Non-pigmented ciliary epithelial cell (primary cell): ENCODE data around the gene PTGES3L.
"Not testable (repeated sequence)": the region's sequence is repeated elsewhere in the genome, so short reads cannot be mapped to it uniquely, and the experiment has no call there.

Experiments used
- DNase-seq: peaks from one replicate; pipeline ENCODE4 v3.0.0-alpha.2; 2010; ENCODE audit warnings: low read depth

Gene PTGES3L

DNA sequence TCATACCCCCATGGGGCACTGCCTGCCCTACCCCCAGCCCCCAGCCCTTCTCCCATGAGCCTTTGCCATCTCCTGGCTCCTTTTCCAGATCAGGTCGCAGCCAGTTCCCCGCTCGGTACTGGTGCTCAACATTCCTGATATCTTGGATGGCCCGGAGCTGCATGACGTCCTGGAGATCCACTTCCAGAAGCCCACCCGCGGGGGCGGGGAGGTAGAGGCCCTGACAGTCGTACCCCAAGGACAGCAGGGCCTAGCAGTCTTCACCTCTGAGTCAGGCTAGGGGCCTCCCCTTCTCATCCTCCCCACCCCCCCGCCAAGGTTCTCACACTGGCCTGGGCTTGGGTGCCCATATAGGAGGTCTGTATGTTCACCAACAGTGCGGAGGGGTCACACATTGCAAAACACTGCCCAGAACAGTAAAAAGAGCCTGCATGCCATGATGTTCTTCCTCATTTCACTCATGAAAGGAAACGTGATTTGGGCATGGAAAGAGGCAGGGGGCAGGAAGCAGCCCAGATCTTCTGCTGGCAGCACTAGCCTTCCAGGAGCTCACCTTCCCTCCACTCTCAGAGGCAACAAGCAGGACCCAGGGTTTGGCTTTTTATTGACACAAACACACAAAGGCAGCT lies 34.3 kb upstream of the PTGES3L start:
- no peak for DNase-seq

DNA sequence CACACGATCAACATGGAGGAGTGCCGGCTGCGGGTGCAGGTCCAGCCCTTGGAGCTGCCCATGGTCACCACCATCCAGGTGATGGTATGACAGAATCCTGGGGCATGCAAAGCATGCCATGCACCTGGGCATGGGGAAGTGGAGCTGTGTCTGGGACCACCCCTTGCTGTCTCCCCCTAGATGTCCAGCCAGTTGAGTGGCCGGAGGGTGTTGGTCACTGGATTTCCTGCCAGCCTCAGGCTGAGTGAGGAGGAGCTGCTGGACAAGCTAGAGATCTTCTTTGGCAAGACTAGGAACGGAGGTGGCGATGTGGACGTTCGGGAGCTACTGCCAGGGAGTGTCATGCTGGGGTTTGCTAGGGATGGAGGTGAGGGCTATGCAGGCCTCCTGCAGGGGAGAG lies 33.4 kb upstream of the PTGES3L start:
- no peak for DNase-seq

DNA sequence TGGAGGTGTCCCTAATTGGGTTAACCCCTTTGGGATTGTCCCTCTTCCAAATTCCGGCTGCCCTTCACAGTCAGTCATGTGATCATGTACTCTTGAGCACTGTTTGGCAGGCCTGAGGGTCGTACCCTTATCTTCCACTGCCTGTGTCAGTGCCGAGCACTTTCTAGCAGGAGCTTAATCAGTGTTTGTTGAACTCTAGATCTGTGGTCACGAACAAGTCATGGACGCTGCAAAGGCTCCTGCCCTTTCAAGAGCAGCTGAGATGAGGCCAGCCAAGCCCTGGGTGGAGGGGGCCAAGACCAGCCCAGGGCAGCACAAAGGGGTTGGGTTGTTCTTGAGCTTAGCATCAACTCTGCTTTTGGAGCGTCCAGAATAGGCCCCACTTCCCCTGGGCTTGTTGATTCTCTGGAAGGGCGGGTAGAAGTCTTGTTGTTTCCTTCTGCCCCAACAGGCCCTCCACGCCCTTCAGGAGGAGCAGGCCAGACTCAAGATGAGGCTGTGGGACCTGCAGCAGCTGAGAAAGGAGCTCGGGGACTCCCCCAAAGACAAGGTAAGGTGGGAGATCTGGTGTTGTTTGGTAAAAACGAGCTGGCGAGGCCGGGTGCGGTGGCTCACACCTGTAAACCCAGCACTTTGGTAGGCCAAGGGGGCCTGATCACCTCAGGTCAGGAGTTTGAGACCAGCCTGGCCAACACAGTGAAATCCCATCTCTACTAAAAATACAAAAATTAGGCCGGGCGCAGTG lies 32.0 kb upstream of the PTGES3L start:
- no peak for DNase-seq

DNA sequence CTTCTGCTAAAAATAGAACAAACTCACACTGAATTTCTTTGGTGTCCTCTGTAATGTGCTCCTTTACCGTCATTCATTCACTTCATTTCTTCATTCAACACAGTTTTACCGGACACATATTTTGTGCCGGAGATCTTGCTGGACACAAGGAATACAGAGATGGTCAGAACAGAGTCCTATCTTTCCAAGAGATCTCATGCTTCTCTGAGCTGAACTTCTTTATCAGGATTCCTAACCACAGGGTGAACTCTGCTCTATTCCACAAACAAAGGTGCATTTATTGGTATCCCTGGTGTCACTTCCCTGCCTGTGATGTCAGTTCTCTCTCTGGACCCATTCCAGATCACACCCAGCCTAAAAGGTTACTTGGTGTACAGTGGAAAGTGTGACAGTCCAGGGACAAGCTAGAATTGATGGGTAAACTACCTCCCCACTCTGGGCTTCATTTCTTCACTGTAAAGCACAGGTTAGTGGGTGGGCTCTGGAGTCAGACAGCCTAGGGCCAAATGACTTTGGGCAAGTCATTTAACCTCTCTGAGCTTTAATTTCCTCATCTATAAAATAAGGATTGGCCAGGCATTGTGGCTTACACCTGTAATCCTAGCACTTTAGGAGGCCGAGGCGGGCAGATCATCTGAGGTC lies 30.9 kb upstream of the PTGES3L start:
- no peak for DNase-seq

DNA sequence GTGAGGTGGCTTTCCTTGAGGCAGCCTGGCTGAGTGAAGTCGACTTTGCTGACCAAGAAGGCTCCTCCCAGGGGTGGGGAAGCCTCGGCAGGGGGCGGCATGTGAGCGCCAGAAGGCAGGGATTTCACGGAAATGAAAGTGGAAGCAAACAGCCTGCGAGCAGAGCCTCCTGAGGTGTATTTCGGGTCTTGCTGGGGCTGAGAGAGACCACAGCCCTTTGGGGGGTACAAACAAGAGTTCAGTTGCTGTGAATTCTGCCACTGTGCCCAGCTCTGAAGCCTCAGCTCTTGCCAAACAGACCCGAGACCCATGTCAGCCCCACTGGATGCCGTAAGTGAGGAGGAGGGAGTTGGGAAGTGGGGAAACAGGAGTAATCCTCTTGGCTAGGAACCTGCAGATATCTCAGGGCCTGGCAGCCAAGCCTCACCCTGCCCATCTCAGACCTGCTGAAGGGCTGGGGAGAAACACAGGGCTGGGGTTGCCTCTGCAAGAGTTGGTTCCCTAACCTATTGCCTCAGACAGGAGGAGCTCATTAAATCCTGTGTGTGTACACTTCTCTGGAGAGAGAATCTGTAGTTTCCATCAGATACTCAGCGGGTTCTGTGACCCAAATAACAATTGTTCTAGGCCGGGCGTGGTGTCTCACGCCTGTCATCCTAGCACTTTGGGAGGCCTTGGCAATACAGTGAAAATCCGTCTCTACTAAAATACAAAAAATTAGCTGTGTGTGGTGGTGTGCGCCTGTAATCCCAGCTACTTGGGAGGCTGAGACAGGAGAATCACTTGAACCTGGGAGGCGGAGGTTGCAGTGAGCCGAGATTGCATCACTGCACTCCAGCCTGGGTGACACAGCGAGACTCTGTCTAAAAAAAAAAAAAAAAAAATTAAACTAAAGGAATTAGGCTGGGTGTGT lies 27.0 kb upstream of the PTGES3L start, which contains the start of gene IFI35:
Gene IFI35, plus strand, starts transcription at position 146 of the 913 bp plus-strand sequence. Its CDS starts 164 bp downstream, at position 310.
- DNase-seq = peak; percentile 48

DNA sequence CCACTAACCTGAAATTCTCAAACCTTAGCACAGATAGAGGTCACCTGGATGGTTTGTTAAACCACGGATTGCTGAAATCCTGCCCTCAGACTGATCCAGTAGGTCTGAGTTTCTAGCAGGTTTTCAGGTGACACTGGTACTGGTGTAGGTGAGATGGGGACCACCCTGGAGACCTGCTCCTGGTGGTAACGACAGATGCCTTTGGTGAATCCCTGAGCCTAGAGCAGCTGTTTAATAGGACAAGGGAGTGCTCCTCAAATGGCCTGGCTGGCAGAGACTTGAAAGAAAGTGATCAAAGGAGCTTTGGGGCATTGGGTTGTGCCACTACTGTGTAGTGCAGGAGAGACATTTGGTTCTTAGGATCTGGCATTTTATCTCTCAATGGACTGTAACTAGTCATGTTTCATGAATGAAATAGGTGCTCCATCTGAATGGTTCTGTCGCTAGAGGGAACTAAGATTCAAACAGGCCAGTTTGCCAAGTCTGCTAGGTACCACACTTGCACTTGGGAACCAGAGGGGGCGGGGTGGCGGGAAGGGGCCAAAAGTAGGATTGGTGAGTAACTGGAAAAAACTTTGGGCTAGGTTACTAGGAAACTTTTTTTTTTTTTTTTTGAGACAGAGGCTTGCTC lies 23.8 kb upstream of the PTGES3L start:
- DNase-seq = no peak

DNA sequence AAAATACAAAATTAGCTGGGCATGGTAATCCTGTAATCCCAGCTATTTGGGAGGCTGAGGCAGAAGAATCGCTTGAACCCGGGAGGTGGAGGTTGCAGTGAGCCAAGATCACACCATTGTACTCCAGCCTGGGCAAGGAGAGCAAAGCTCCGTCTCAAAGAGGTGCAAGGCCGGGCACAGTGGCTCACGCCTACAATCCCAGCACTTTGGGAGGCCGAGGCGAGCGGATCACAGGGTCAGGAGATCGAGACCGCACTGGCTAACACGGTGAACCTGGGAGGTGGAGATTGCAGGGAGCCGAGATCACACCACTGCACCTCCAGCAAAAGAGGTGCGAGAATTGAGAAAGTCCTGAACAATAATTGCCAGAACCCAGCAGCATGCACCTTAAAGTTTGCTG lies 21.0 kb upstream of the PTGES3L start:
- DNase-seq = not testable (repeated sequence)

DNA sequence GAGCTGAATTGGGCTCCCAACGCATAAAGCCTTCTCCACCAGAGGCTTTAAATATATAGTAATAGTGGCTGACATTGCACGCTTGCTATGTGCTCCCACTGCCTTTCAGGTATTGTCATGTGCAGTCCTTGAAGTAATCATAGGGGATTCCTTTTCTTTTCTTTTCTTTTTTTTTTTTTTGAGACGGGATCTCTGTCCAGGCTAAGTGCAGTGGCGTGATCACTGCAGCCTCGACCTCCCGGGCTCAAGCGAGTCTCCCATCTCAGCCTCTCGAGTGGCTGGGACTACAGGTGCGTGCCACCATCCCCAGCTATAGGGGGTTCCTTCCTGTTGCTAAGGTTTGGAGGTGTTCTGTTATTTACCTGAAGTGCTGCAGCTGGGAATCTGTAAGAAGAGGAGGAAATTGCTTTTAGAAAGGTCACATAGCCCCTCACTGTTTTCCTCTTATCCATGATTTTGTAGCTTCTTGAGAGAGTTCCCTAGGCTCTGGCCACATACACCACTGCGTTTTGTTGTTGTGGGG lies 19.2 kb upstream of the PTGES3L start:
- DNase-seq = no peak

DNA sequence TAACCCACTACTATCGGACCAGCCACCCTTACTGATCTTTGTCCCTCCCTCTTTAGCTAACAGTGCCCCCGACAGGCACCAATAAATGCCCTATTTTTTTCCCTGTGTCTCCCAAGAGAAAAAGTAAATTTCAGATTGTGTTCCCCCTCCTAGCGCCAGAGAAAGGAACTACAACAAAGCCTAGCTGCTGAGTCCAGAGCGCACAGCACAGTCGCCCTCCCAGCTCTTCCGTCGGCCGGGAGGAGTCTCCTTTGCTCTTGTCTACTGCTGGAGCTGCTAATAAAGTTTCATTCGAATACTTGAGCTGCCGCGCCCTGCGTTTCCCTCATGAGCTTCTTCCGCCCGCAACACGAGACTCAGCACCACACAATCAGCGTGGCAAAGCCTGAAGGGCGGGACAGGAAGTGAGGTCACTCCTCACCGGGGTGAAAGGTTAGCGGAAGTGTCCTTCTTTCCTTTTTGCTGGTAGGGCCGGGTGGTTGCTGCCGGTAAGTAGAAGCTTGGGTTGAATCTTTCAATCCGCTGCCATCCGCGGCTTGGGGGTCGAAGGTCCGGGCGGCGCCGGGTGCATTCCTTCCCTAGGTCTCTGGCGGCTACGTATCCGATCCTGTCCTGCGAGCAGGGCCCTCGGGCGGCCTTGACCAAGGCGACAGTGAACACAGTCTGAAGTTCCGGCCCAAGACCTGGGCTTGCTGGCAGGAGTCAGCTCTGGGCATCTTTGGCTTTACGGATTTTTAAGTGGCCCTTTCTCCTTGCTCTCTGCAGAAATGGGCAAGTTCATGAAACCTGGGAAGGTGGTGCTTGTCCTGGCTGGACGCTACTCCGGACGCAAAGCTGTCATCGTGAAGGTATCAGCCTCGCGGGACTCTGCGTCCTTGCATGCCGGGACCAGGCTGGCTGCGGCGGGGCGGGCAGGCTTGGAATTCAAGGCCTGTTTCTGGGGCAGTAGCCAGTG lies 18.4 kb upstream of the PTGES3L start, which contains the start of gene RPL27:
Gene RPL27, plus strand, starts transcription at position 436 of the 955 bp plus-strand sequence. Its CDS starts 332 bp downstream, at position 768.
- peak; percentile 99 for DNase-seq

DNA sequence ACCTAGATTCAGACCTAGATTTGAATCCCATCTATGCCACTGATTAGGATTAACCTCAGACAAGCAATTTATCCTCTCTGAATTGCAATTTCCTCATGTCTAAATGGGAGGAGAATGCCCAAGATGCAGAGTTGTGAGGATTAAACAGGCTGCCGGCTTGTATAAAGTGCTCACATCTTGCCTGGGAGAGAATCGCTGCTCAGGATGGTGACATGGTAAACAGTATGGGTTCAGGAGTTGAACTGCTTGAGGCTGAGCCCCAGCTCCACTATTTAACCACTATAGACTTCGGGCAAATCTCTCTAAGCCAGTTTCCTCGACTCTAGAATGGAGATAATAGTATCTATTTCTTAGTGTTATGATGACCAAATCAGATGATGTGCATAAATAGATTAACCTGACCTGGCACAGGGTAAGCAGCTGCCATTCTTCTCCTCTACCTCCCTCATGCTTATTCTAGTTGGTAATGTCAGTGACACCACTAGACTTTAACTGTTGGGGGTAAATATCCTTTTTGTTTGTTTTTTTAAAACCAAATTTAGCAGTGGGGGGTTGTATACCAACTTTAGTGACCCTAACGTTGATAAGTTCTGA lies 17.6 kb upstream of the PTGES3L start:
- DNase-seq = no peak

DNA sequence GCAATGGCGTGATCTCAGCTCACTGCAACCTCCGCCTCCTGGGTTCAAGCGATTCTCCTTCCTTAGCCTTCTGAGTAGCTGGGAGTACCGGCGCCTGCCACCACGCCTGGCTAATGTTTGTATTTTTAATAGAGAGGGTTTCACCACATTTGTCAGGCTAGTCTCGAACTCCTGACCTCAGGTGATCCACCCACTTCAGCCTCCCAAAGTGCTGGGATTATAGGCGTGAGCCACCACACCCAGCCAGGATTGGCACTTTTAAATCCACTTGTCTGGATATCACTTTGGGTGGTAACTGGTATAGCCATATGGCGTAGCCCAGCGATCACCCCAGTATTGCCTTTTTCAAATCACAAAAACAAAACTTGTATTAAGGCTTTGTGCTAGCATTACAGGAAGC lies 14.0 kb upstream of the PTGES3L start:
- DNase-seq = not testable (repeated sequence)

DNA sequence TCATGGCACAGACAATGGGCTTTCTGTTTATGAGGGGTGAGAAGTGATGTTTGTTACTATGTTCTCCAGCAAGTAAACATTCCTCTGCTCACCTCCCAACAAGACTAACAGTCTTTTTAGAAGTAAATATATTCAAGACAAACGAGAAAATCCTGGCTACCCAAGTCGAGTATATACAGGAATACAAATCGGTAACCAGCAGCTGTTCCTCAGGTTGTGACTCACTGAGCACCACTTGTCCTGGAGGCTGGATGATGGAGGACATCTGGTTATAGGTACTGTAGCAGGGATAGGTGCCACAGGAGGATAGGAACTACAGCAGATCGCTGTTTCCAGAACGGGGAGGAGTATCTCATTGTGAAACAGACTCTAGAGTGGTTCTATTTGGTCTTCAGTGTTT lies 13.0 kb upstream of the PTGES3L start:
- no peak for DNase-seq

DNA sequence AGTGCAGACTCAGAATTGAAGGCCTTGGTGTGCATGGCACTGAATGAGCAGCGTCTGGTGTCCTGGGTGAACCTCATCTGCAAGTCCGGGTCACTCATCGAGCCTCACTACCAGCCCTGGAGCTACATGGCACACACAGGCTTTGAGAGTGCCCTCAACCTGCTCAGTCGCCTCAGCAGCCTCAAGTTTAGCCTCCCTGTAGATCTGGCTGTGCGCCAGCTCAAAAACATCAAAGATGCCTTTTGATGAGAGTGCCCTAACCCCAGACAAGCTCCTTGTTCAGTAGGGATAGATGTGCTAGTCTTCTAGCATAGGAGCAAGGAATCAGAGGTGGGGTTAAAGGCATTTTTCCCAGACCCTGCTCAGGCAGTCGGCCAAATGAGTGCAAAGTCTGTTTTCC lies 11.6 kb upstream of the PTGES3L start:
- DNase-seq = no peak

DNA sequence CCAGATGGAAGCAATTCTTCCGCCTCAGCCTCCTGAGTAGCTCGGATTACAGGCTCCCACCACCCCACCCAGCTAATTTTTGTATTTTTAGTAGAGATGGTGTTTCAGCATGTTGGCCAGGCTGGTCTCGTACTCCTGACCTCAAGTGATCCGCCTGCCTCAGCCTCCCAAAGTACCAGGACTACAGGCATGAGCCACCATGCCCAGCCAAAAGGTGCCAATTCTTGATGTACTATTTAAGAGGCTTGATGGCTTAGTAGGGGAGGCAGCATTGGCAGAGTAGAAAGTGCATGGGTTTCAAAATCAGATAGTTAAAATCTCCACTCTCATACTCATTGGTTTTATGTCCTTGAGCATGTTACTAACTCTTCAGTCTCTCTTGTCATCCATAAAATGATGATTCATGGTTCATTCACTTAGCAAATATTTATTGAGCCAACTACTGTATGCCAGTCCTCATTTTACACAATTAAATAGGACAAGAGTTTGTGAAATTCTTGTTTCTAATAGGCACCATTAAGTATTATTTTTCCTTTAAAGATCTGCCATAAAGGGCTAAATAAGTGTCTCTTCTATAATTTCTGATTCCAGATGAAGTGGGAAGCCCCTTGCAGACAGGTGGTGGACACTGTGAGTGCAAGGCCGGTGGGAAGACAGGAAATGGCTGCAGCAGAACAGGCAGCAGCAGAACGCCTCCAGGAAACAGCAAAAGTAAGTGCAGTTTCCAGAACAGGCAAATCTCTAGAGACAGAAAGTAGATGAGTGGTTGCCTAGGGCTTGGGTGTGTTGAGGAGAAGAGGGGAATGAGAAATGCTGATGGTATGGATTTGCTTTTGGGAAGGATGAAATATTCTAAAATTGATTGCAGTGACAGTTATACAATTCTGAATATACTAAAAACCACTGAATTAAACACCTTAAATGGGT lies 10.1 kb upstream of the PTGES3L start:
- DNase-seq = no peak

DNA sequence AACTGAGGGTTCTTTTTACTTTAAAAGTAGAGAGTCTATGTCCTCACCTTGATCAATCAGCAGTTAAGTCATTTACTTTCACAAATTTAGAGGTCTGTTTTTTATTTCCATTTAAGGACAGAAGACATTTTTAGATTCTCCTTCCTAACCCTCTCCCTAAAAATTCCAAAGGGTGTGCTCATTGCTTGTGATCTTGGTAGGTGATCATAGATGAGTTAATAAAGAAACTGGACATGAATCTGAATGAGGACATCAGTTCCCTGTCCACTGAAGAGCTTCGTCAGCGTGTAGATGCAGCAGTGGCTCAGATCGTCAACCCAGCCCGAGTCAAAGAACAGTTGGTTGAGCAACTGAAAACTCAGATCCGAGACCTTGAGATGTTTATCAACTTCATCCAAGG lies 9.3 kb upstream of the PTGES3L start:
- no peak for DNase-seq

DNA sequence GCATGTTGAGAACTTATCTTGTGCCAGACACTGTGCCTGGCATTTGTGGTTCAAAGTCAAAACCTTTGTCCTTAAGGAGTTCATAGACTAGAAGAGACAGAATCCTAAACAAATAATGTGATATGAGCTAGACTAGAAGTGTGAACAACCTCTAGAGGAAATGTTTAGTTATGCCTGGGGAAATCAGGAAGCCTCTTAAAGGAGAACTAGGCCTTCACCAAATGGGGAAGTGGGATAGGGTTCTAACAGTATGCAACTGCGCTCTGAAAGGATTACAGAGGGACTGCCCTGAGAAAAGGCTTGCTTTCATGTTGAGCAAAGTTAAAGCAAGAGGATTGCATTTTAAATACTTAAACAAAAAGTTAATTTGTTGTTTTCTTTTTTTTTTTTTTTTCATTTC lies 5.3 kb upstream of the PTGES3L start:
- no peak for DNase-seq

DNA sequence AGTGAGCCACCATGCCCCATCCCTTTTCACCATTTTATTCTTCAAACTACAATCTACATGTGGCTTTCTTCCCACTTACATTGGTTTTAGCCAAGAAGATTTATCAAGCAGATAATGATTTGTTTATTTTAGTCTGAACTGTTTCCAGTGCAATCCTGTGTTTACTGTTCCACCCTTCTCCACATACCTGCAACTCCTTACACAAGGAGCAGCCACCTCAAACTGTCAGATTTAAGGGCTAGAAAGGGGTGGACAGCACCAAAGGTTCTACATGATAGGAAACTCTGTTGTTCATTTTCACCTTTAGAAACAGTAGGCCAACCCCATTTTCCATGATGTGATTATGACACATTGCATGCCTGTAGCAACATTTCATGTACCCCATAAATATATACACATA lies 2.4 kb upstream of the PTGES3L start:
- no peak for DNase-seq

DNA sequence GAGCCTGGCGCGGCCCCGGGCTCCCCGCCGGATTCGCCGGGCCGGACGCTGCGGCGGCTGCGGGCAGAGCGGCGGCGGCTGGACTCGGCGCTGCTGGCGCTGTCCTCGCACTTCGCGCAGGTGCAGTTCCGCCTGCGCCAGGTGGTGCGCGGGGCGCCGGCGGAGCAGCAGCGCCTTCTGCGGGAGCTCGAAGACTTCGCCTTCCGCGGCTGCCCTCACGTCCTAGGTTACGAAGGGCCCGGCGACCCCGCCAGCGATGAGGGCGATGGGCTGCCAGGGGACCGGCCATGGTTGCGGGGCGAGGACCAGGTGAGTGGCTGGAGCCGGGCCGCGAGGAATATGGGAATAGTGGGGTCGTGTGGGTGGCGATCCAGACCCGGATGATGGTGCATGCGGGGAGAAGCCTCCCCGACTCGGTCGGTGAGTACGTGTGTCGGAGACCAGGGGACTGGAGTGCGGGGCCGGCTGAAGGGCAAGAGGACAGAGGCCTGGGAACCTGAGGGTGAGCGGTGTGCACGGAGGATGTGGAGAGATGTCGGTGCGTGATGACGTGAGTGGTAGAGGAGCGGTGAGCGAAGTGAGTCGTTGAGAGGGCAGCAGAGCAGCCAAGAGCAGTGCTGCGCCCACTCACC lies 1.0 kb upstream of the PTGES3L start:
- no peak for DNase-seq
